ENCODE results near the gene MROH9.

Gene MROH9

GRCh38 chr1:171082606-171083005 is 147.3 kb downstream of the MROH9 start:
- no peak for DNase-seq

GRCh38 chr1:171083222-171083621 is 147.9 kb downstream of the MROH9 start:
- DNase-seq: no peak

- no peak for DNase-seq
Observed at GRCh38 chr1:171084091-171084490, 148.8 kb downstream of the MROH9 start.

GRCh38 chr1:171084870-171085269 is 149.5 kb downstream of the MROH9 start:
- DNase-seq: no peak

GRCh38 chr1:171087896-171088295 is 152.6 kb downstream of the MROH9 start:
- DNase-seq: no peak

- DNase-seq: no peak
Observed at GRCh38 chr1:171090604-171091003, 155.3 kb downstream of the MROH9 start, which contains the start of gene FMO3. Gene FMO3, plus strand, starts transcription at chr1:171090905. Its CDS starts 1,754 bp downstream, at chr1:171092659.

- no peak for DNase-seq
Observed at GRCh38 chr1:171103862-171104261, 168.5 kb downstream of the MROH9 start.

GRCh38 chr1:171107262-171107940 is 172.1 kb downstream of the MROH9 start:
- no peak for DNase-seq

GRCh38 chr1:171107969-171108368 is 172.6 kb downstream of the MROH9 start:
- no peak for DNase-seq

GRCh38 chr1:171109966-171110365 is 174.6 kb downstream of the MROH9 start:
- no peak for DNase-seq

- no peak for DNase-seq
Observed at GRCh38 chr1:171110621-171111326, 175.4 kb downstream of the MROH9 start.

GRCh38 chr1:171112119-171112518 is 176.8 kb downstream of the MROH9 start:
- no peak for DNase-seq

- DNase-seq: no peak
Observed at GRCh38 chr1:171113382-171113781, 178.0 kb downstream of the MROH9 start.

All from NCI-H1436 (cell line).